Left renal cortex interstitium (tissue), 4 donors: ENCODE measurements around the gene CD70. TPM values are rescaled to one million over a fixed set of nuclear protein-coding genes. Genes with fewer than 3 reads are reported as not detected.
"Not testable (repeated sequence)": the region's sequence is repeated elsewhere in the genome, so short reads cannot be mapped to it uniquely, and the experiment has no call there.

Experiments used
- DNase-seq, 4 donors: peaks; one replicate each; pipeline ENCODE4 v3.0.0-alpha.2; 2013; ENCODE audit warnings: low read depth in 4 of 4, low spot score in 2 of 4, missing footprints in 1 of 4
- polyA plus RNA-seq, 4 donors: library from polyadenylated mRNA; unstranded; fragments of 120-200 nt; gene quantifications; one replicate each; pipeline ENCODE4 v1.2.1, GENCODE V29; 2013; ENCODE audit not compliant: insufficient read length in 4 of 4

CD70 gene
- polyA plus RNA-seq, 4 donors = not detected

- DNase-seq = not testable (repeated sequence)
Observed at GRCh38 chr19:6598254-6598892, 7.4 kb upstream of the CD70 start.

- not testable (repeated sequence) for DNase-seq
Observed at GRCh38 chr19:6597471-6598253, 6.7 kb upstream of the CD70 start.

GRCh38 chr19:6596621-6597020 is 5.7 kb upstream of the CD70 start:
- DNase-seq = no peak

GRCh38 chr19:6593651-6594416 is 2.9 kb upstream of the CD70 start:
- DNase-seq = no peak

- no peak for DNase-seq
Observed at GRCh38 chr19:6590258-6590826, 608 bp downstream of the CD70 start.

GRCh38 chr19:6589711-6590257 is 1.2 kb downstream of the CD70 start:
- DNase-seq = no peak

- DNase-seq = no peak
Observed at GRCh38 chr19:6588508-6589345, 2.2 kb downstream of the CD70 start.

- no peak for DNase-seq
Observed at GRCh38 chr19:6587998-6588507, 2.9 kb downstream of the CD70 start.

GRCh38 chr19:6587093-6587820 is 3.7 kb downstream of the CD70 start:
- DNase-seq = no peak

- no peak for DNase-seq
Observed at GRCh38 chr19:6586726-6587092, 4.2 kb downstream of the CD70 start.

- DNase-seq = no peak
Observed at GRCh38 chr19:6586056-6586455, 4.9 kb downstream of the CD70 start.

GRCh38 chr19:6582515-6583484 is 8.2 kb downstream of the CD70 start:
- not testable (repeated sequence) for DNase-seq

- no peak for DNase-seq
Observed at GRCh38 chr19:6580313-6580712, 10.6 kb downstream of the CD70 start.

- DNase-seq = no peak
Observed at GRCh38 chr19:6579450-6580178, 11.3 kb downstream of the CD70 start.

- no peak for DNase-seq
Observed at GRCh38 chr19:6577476-6578125, 13.3 kb downstream of the CD70 start.

GRCh38 chr19:6576869-6577475 is 14.0 kb downstream of the CD70 start:
- no peak for DNase-seq
